ENCODE data around the gene MMP14.
A peak's percentile ranks its signal among the peaks of the same experiment; 100 is the strongest.
"Not testable (repeated sequence)": the region's sequence is repeated elsewhere in the genome, so short reads cannot be mapped to it uniquely, and the experiment has no call there.

MMP14 gene

DNA sequence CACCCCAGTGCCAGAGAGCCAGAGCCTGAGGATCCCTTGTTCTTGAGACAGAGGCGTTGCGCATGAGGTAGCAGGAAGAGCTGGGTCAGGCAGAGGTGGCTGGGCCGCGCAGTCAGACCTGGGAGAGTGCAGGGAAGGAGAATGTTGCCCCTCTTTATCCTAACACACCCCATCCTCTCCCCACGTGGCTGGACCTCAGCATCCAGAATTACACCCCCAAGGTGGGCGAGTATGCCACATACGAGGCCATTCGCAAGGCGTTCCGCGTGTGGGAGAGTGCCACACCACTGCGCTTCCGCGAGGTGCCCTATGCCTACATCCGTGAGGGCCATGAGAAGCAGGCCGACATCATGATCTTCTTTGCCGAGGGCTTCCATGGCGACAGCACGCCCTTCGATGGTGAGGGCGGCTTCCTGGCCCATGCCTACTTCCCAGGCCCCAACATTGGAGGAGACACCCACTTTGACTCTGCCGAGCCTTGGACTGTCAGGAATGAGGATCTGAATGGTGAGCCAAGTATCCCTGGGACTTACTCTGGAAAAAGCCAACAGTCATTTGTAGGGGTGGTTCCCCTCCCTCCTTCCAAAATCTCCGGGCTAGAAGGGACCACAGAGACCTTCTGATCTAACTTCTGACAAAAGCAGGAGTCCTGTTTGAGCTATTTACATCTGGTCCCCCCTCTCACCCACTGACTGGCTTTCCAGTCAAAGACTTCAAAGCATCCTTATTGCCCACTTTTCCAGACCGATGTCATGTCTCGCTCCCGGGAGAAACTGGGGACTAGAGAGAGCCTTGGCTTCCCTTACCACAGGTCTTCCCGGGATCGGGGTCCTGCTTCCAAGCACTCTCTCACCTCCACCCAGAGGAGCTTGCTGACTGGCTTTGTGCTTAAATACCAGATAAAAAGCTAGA, 6.1 kb downstream of the MMP14 start:
- no peak for DNase-seq

DNA sequence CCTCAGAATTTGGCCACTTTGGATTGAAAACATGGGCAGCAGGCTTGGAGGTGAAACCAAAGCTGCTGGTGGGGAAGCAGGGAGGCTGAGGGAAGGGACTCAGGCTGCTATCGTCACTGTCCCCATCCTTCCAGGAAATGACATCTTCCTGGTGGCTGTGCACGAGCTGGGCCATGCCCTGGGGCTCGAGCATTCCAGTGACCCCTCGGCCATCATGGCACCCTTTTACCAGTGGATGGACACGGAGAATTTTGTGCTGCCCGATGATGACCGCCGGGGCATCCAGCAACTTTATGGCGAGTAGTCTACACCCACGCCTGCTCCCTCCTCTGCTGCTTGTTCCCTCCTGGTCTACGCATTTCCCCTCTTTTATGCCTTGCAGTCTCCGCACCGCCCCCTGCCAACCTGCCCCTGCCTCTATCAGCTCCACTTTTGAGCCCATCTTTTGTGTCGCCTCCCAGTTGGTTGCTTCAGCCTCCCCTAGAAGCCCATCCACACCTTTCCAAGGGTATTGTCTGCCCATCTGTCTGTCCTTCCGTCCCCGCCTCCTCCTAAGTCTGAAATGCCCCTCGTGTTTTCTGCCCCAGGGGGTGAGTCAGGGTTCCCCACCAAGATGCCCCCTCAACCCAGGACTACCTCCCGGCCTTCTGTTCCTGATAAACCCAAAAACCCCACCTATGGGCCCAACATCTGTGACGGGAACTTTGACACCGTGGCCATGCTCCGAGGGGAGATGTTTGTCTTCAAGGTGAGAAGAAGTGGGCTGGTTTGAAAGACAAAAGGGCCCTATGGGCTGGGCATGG, 6.9 kb downstream of the MMP14 start:
- DNase-seq = no peak

DNA sequence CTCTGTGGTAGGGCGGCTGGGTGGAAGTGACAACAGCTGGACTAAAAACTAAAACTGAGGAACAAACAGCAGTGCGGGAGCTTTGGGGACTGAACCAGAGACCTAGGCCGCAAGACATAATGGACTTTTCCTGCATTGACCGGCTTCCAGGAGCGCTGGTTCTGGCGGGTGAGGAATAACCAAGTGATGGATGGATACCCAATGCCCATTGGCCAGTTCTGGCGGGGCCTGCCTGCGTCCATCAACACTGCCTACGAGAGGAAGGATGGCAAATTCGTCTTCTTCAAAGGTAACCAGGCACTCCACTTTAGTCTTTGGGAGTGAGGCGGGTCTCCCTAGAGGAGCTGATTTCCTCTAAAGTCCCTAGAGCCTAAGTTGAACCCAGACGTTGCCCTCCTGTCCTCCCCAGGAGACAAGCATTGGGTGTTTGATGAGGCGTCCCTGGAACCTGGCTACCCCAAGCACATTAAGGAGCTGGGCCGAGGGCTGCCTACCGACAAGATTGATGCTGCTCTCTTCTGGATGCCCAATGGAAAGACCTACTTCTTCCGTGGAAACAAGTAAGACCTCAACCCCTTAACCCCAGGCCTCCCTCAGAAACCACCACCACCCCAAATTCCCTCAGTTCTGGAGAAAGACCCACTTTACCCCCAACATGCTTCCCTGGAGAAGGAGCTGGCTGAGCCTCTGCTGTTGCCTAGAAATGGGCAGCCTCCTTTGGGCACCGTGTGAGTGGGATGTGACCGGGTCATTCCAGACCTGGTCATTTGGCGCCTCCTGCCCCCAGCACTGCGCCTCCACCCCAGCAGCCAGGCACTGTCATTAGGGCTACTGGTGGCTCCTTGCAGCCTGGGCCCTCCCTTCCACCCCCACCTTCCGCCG, 8.1 kb downstream of the MMP14 start:
- no peak for DNase-seq

DNA sequence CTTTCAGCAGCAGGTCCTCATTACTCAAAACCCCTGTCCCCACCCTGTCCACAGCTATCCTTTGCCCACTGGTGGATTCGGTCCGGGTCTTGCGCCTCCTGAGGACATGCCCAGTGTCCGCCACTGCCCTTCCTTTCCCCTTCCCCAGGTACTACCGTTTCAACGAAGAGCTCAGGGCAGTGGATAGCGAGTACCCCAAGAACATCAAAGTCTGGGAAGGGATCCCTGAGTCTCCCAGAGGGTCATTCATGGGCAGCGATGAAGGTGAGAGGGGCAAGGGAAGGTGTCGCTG, 8.7 kb downstream of the MMP14 start:
- DNase-seq = no peak

DNA sequence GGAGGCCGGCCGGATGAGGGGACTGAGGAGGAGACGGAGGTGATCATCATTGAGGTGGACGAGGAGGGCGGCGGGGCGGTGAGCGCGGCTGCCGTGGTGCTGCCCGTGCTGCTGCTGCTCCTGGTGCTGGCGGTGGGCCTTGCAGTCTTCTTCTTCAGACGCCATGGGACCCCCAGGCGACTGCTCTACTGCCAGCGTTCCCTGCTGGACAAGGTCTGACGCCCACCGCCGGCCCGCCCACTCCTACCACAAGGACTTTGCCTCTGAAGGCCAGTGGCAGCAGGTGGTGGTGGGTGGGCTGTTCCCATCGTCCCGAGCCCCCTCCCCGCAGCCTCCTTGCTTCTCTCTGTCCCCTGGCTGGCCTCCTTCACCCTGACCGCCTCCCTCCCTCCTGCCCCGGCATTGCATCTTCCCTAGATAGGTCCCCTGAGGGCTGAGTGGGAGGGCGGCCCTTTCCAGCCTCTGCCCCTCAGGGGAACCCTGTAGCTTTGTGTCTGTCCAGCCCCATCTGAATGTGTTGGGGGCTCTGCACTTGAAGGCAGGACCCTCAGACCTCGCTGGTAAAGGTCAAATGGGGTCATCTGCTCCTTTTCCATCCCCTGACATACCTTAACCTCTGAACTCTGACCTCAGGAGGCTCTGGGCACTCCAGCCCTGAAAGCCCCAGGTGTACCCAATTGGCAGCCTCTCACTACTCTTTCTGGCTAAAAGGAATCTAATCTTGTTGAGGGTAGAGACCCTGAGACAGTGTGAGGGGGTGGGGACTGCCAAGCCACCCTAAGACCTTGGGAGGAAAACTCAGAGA, 9.6 kb downstream of the MMP14 start:
- no peak for DNase-seq

DNA sequence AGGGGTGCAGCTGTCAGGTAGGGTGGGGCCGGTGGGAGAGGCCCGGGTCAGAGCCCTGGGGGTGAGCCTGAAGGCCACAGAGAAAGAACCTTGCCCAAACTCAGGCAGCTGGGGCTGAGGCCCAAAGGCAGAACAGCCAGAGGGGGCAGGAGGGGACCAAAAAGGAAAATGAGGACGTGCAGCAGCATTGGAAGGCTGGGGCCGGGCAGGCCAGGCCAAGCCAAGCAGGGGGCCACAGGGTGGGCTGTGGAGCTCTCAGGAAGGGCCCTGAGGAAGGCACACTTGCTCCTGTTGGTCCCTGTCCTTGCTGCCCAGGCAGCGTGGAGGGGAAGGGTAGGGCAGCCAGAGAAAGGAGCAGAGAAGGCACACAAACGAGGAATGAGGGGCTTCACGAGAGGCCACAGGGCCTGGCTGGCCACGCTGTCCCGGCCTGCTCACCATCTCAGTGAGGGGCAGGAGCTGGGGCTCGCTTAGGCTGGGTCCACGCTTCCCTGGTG, 10.5 kb downstream of the MMP14 start:
- no peak for DNase-seq

DNA sequence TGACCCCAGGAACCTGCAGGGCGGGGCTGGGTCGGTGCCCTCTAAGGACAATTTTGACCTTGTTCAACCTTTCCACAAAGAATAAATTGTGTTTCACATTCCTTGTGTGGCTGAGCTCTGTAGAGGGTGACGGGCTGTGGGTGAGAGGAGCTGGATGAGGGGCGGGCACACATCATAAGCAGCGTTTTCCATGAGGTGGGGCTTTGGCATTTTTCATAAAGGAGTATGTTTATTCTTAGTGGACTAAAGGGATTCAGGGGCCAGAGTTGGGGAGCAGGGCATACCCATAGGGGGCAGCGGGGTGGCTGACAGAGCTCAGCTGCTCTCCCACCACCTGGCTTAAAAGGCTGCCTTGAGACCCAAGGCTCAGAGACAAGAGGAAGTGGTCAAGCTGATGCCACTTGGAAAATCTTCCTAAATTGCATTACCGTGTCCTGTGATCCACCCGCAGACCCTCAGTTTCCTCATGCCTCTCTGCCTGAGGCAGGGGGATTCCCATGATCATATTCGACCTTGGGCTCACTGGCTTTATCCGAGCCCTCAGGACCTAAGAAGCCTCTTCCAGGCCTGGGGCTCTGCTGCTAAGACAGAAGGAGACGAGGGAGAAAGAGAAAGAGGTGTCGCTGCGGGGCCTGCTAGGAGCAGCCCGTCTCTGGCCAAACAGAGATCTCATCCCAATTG, 11.4 kb downstream of the MMP14 start:
- DNase-seq = no peak

DNA sequence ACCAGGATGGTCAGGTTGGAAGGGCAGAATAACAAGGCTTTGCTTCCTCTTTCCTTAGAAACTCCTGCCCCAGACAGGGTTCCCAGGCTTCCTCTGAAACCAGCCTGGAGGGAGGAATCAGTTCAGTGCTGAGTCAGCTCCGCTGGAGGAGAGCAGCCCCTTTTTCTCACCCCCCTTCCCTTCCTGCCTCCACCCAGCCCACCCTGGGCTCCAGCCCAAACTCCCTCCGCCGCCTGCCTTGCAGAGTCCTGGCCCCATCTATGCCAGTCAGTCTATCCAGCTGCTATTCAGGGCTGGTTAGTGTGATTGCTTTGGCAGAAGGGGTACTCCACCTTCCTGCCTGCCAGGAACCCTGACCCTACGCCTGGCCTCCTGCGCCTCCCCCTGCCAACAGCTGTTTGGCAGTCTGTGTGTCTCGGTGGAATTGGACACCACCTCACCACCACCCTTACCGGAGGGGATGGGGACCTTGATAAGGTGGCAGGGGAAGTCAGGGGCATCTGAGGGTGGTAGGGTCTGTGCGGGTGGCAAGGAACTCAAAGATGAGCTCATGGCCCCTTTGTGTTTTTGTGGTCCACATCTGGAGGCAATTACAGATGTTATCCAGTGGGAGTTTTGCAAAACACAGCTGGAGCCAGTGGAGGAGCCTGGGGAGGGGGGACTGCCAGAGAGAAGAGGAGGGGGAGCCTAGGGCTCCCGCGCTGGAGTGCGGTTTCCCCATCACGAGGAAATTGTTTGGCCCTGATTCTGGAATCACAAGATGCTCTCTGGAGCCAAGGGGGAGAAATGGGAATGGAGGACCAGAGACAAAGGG, 12.2 kb downstream of the MMP14 start:
- peak; percentile 20 for DNase-seq

DNA sequence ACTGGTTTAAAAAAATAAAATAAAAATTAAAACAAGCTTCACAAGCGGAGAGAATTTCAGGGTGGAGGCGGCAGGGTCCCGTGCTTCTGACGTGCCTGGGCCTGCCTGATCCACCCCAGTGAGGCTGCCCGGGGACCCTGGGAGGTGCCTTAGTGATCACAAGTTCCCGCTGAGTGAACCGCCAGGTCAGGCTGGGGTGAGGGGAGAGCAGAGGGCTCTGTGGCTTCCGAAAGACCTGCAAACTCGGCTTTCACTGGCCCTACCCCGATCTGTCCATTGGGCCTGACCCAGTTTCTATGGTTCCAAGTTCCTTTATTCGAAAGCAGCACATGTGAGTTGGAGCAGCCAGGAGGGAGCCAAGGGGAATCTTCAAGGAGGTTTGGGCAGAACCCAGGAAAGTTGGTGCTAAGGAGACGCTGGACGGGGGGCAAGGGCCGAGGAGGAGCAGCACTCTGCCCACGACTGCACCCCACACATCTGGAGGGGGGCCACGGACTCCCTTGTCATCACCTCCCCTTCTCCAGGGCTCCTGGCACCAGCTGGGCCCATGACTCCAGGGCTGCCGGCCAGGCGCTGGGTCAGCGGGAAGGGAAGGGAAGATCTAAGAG, 12.9 kb downstream of the MMP14 start:
- DNase-seq = peak; percentile 22

DNA sequence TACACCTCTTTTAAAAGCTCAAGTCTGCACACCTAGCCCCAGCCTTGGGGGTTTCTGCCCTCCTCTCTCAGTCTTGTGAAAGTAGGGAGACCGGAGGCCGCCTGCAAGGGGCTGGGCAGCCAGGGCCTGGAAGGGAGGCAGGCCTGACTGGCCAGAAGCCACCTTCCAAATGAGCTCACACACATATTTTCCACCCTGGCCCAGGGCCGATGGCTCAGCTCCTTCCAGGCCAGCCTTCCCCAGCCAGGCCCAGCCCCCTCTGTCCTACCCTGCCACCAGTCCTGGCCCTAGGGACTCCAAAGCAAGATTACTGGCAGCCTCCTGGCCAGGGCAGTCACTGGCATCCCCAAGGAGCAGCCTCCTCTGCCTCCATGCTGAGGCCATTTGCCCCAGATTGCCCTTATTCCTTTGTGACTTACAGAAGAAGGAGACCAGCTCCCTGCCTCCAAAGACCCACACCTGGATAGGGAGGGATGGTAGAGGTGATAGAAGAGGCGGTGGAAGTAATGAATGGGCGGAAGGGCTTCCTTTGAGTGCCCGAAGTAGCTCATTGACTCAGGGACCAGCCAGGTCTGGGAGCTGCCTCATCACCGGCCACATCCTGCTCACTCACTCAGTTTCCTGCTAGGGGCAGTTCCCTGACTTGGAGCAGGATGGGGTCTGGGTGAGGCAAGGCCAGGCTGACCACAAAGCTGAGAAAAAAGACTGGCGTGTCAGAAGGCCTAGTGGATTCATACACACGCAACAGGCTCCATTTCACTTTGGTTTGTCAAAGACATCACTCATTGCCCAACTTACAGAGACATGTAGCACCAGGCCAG, 14.8 kb downstream of the MMP14 start:
- peak; percentile 53 for DNase-seq

DNA sequence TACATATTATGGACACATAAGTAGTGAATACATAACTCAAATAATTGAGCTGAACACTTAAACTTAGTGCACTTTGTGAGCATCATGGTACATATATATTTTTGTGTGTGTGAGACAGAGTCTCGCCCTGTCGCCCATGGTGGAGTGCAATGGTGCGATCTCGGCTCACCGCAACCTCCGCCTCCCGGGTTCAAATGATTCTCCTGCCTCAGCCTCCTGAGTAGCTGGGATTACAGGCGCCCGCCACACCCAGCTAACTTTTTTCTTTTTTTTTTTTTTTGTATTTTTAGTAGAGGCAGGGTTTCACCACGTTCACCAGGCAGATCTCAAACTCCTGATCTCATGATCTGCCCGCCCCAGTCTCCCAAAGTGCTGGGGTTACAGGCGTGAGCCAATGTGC, 15.8 kb downstream of the MMP14 start:
- not testable (repeated sequence) for DNase-seq

DNA sequence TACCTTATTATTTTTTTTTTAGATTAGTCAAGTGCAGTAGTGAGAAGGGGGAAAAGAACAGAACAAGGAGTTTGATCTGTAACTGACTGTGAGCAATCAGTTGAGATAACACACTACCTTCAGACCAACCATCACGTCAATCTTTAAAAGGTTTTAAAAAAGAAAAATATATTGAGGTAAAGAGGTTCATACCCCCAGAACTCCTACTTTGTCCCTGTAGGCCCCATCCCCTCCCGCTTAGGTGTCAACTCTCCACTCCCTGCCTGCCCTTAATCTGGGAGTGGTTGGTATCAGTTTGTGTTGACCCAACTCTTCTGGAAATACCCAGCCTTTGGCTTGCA, 16.2 kb downstream of the MMP14 start:
- no peak for DNase-seq

DNA sequence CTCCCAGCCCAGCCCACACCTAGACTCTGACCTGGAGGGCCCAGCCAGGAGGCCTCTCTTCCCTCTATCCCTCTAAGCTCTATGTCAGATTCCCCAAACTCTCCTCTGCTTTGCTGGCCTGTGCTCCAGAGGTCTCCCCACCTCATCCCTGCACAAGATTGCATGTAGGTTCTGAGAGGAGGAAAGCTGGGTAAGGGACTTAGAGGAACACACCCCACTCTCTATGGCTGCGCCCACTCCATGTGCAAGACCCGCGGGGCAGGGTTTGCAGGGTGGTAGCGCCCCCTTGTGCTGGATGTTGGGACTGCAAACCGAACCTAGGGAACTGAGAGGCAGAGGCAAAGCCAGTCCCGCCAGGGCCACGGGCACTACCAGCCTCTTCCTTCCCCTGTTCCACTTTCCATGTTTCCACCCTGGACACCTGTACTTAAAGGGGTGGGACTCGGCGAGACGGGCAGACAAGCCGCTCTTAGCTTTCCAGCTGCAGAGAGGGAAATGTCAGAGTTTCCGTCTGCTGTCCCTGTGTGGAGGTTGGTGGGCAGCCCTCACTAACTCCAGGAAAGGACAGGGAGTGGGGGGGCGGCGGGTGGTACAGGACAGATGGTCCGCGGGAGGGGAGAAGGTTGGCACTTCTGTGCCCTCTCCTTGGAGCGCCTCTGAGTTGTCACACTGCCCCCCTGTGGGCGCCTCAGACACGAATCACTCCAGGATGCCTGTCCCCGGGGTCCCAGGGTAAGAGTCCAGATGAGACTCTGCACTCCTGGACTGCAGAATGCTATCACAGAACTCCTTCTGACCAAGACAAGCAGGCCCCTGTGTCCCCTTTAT, 16.8 kb downstream of the MMP14 start:
- DNase-seq = peak; percentile 86

DNA sequence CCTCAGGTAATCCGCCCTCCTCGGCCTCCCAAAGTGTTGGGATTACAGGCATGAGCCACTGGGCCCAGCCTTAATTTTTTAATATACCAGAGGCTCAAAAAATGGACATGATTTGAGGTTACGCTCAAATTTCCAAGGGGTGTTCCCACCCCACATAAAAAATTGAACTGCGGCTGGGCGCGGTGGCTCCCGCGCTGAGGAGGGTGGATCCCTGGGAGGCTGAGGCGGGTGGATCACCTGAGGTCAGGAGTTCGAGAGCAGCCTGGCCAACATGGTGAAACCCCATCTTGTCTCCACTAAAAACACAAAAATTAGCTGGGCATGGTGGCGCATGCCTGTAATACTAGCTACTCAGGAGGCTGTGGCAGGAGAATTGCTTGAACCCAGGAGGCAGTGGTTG, 17.9 kb downstream of the MMP14 start:
- DNase-seq = not testable (repeated sequence)

DNA sequence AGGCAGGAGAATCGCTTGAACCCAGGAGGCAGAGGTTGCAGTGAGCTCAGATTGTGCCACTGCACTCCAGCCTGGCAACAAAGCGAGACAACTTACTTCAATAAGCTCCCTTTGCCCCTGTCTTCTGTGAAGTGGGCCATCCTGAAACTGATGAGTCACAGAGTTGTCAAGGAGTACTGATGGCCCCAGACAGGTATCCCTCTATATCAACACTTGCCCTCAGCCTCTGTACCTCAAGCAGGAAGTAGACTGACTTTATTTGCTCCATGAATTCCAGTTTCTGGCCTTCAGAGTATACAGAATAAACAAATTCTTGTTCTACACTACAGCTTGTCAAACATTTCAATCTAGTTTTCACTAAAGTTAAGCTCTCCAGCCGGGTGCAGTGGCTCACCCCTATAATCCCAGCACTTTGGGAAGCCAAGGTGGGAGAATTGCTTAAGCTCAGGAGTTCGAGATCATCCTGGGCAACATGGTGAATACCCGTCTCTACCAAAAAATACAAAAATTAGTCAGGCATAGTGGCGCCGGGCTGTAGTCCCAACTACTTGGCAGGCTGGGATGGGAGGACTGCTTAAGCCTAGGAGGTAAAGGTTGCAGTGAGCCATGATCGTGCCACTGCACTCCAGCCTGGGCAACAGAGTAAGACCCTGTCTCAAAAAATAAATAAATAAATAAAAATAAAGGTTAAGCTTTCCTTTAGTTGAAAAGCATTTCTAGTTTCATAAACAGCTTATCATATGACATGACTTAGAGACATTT, 18.8 kb downstream of the MMP14 start:
- no peak for DNase-seq

DNA sequence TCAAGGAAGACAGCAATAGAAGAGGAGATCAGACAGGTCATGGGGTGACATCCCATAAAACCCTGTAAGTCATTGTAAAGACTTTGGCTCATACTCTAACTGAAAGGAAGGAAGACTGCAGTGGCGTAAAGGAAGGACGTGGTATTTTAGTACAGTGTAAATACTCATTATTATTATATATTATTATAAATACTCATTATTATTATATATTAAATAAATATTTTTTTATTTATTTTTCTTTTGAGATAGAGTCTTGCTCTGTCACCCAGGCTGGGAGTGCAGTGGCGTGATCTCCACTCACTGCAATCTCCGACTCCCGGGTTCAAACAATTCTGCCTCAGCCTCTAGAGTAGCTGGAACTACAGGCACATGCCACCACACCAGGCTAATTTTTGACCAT, 20.0 kb downstream of the MMP14 start:
- DNase-seq = no peak

DNA sequence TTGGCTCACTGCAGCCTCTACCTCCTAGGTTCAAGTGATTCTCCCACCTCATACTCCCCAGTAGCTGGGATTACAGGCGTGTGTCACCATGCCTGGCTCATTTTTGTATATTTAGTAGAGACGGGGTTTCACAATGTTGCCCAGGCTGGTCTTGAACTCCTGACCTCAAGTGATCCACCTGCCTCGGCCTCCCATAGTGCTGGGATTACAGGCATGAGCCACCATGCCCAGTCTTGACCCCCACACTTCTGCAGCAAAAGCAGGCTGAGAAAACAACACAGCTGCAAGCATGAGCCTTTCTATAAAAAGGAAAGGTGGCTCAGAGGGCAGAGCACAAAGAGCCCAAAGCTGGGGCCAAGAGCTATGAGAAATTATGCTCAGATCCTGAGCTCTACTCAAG, 24.0 kb downstream of the MMP14 start:
- DNase-seq = not testable (repeated sequence)

DNA sequence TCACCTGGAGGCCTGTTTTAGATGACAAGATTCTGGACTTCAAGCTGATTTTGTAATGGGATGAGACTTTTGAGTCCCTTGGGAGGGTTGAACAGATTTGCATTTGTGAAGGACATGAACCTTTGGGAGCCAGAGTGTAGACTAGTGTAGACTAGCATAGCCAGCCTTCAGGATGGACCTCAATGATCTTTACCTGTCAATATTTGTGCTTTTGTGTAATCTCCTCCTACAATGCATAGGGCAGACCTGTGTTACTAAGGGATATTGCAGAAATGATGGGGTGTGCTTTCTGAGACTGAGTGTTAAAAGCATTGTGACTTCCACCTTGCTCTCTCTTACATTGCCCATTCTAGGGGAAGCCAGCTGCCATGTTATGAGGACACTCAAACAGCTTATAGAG, 25.3 kb downstream of the MMP14 start:
- no peak for DNase-seq

All from midbrain (tissue), 1 donor.